SU-DHL-6 (cell line): ENCODE data around the gene FBXW11.

Source experiments
- H2AFZ ChIP-seq: fragments of 200-600 bp; sonication (generic); 2 replicates; pipeline ENCODE4 v1.6.1; 2014; ENCODE audit warnings: low read depth, mild to moderate bottlenecking, moderate library complexity, mixed read lengths, antibody characterized with exemption, low read length; ENCODE audit not compliant: severe bottlenecking
- H3F3A ChIP-seq: fragments of 200-600 bp; shearing (Covaris generic); 2 replicates; pipeline ENCODE4 v1.6.0; 2016; ENCODE audit warnings: antibody characterized with exemption, mild to moderate bottlenecking; ENCODE audit not compliant: insufficient read depth
- H3K27ac ChIP-seq: fragments of 200-600 bp; sonication (generic); 2 replicates; pipeline ENCODE4 v1.5.1; 2016; ENCODE audit warnings: low read depth, mild to moderate bottlenecking, low read length, moderate library complexity, mixed read lengths
- H3K27me3 ChIP-seq: fragments of 200-600 bp; sonication (generic), shearing (Covaris generic); 2 replicates; pipeline ENCODE4 v1.6.0; 2014; ENCODE audit warnings: mild to moderate bottlenecking, low read length
- H3K36me3 ChIP-seq: fragments of 200-600 bp; sonication (generic); 2 replicates; pipeline ENCODE4 v1.6.1; 2014; ENCODE audit warnings: mild to moderate bottlenecking, low read length, mixed read lengths
- H3K4me2 ChIP-seq: fragments of 300-600, 200-600 bp; shearing (Covaris generic), sonication (generic); 2 replicates; pipeline ENCODE4 v1.6.0; 2014; ENCODE audit warnings: low read length, low read depth, mild to moderate bottlenecking; ENCODE audit not compliant: poor library complexity, severe bottlenecking
- H3K4me3 ChIP-seq: fragments of 200-600 bp; sonication (generic); 2 replicates; pipeline ENCODE4 v1.5.1; 2014; ENCODE audit warnings: antibody characterized with exemption, low read length, mild to moderate bottlenecking, mixed read lengths; ENCODE audit not compliant: insufficient read depth, poor library complexity, severe bottlenecking
- H3K79me2 ChIP-seq: fragments of 200-600 bp; sonication (generic); 2 replicates; pipeline ENCODE4 v1.6.1; 2014; ENCODE audit warnings: mild to moderate bottlenecking, low read length, moderate library complexity; ENCODE audit not compliant: insufficient read depth
- H3K9ac ChIP-seq: fragments of 200-600 bp; sonication (generic); 2 replicates; pipeline ENCODE4 v1.7.0; 2014; ENCODE audit warnings: mild to moderate bottlenecking, low read length
- H3K9me2 ChIP-seq: fragments of 200-600 bp; sonication (generic); replicated peaks from 2 replicates; pipeline ENCODE4 v1.6.1; 2014; ENCODE audit warnings: low read length; ENCODE audit not compliant: insufficient read depth
- H3K9me3 ChIP-seq: fragments of 200-600 bp; sonication (generic); 2 replicates; pipeline ENCODE4 v1.6.1; 2014; ENCODE audit warnings: low read length, mixed read lengths; ENCODE audit not compliant: insufficient read depth
- H4K20me1 ChIP-seq: fragments of 200-600 bp; sonication (generic); 2 replicates; pipeline ENCODE4 v1.6.1; 2014; ENCODE audit warnings: low read depth, mild to moderate bottlenecking, antibody characterized with exemption, low read length, moderate library complexity, mixed read lengths
- CTCF ChIP-seq: fragments of 200-600 bp; sonication (generic); IDR thresholded peaks from one replicate; pipeline ENCODE4 v1.5.1; 2017; ENCODE audit warnings: antibody characterized with exemption, mild to moderate bottlenecking, low read length, moderate library complexity; ENCODE audit not compliant: insufficient read depth, poor library complexity, severe bottlenecking
- EZH2phosphoT487 ChIP-seq: fragments of 200-600 bp; sonication (generic), shearing (Covaris generic); conservative IDR thresholded peaks from 2 replicates; pipeline ENCODE4 v1.6.1; 2018; ENCODE audit warnings: mild to moderate bottlenecking, antibody characterized with exemption, low read length, moderate library complexity, mixed read lengths

The FBXW11 gene

GRCh38 chr5:171869956-171870355 is 136.5 kb downstream of the FBXW11 start:
- H3K36me3 ChIP-seq, result peaks cover 10% of the 10 kb centered on the region; the same call in 1 of the 2 replicates
- no peaks in the 10 kb centered on the region for H3K79me2 ChIP-seq
- no peak overlapping the region for H3K4me3 ChIP-seq
- 0 out of 2 replicates have a peak, but pooled peaks cover under 1% of the 10 kb centered on the region for H3F3A ChIP-seq
- no peak overlapping the region for H3K4me2 ChIP-seq
- no peaks in the 10 kb centered on the region for H3K9me2 ChIP-seq
- no peak for TF ChIP-seq EZH2phosphoT487
- no peak for TF ChIP-seq CTCF
- no peak overlapping the region for H3K27ac ChIP-seq
- H4K20me1 ChIP-seq, result 0 out of 2 replicates have a peak, but pooled peaks cover 1% of the 10 kb centered on the region
- no peak overlapping the region for H2AFZ ChIP-seq
- no peak overlapping the region for H3K9ac ChIP-seq
- no peaks in the 10 kb centered on the region for H3K27me3 ChIP-seq
- H3K9me3 ChIP-seq, result no peaks in the 10 kb centered on the region

GRCh38 chr5:171868236-171868635 is 138.2 kb downstream of the FBXW11 start:
- no peak overlapping the region for H3K9ac ChIP-seq
- no peak overlapping the region for H2AFZ ChIP-seq
- 0 out of 2 replicates have a peak, but pooled peaks cover 4% of the 10 kb centered on the region for H3F3A ChIP-seq
- no peak overlapping the region for H3K4me2 ChIP-seq
- H3K9me3 ChIP-seq, result no peaks in the 10 kb centered on the region
- H4K20me1 ChIP-seq, result 0 out of 2 replicates have a peak, but pooled peaks cover 3% of the 10 kb centered on the region
- H3K9me2 ChIP-seq, result no peaks in the 10 kb centered on the region
- H3K27me3 ChIP-seq, result no peaks in the 10 kb centered on the region
- H3K79me2 ChIP-seq, result no peaks in the 10 kb centered on the region
- no peak for TF ChIP-seq CTCF
- TF ChIP-seq EZH2phosphoT487, result no peak
- no peak overlapping the region for H3K27ac ChIP-seq
- peaks cover 10% of the 10 kb centered on the region; the same call in 1 of the 2 replicates for H3K36me3 ChIP-seq
- H3K4me3 ChIP-seq, result no peak overlapping the region

GRCh38 chr5:171867786-171868185 is 138.7 kb downstream of the FBXW11 start:
- TF ChIP-seq EZH2phosphoT487 (no peak), CTCF (no peak)
- H3K36me3 ChIP-seq, result peaks cover 10% of the 10 kb centered on the region; the same call in 1 of the 2 replicates
- no peak overlapping the region for H3K4me2 ChIP-seq
- no peak overlapping the region for H2AFZ ChIP-seq
- H3K9ac ChIP-seq, result no peak overlapping the region
- H3K27me3 ChIP-seq, result no peaks in the 10 kb centered on the region
- 0 out of 2 replicates have a peak, but pooled peaks cover 4% of the 10 kb centered on the region for H3F3A ChIP-seq
- H3K9me2 ChIP-seq, result no peaks in the 10 kb centered on the region
- H3K4me3 ChIP-seq, result no peak overlapping the region
- no peak overlapping the region for H3K27ac ChIP-seq
- H4K20me1 ChIP-seq, result 0 out of 2 replicates have a peak, but pooled peaks cover 3% of the 10 kb centered on the region
- no peaks in the 10 kb centered on the region for H3K79me2 ChIP-seq
- no peaks in the 10 kb centered on the region for H3K9me3 ChIP-seq
